Panc1 (cell line): ENCODE results near the gene DPEP3. TPM values are rescaled to one million over a fixed set of nuclear protein-coding genes. Genes with fewer than 3 reads are reported as not detected.
"Not testable (repeated sequence)": the region's sequence is repeated elsewhere in the genome, so short reads cannot be mapped to it uniquely, and the experiment has no call there.

Experiments
- ATAC-seq: fragments of 200-7000 bp; cut with Tn5 transposase; 2 replicates; pipeline ENCODE4 v1.9.1; 2020; ENCODE audit warnings: mild to moderate bottlenecking, moderate library complexity
- BruUV-seq: library from RNA; stranded (reverse); fragments of 400-500 nt; replicated peaks from 2 replicates; lab custom pipeline; 2021; lab: Mats Ljungman, UMichigan
- CTCF ChIA-PET: fragments of 300-600 bp; sonication (Branson Sonifier 250); formaldehyde crosslinking; loops from one replicate; lab custom pipeline; 2022; ENCODE audit warnings: antibody characterized with exemption; lab: Charles Lee
- POLR2A ChIA-PET: fragments of 300-600 bp; sonication (Branson Sonifier 250); formaldehyde crosslinking; loops from one replicate; lab custom pipeline; 2022; ENCODE audit warnings: antibody characterized with exemption; lab: Charles Lee
- DNase-seq: peaks from one replicate; pipeline ENCODE4 v3.0.0-alpha.2; 2010; ENCODE audit warnings: low read depth, low spot score
- H3K27ac ChIP-seq: 2 replicates; pipeline ENCODE4 v1.5.1; 2011; ENCODE audit warnings: mild to moderate bottlenecking, low read length, inconsistent platforms
- H3K27me3 ChIP-seq: fragments of 200-500 bp; sonication (Bioruptor generic); 2 replicates; pipeline ENCODE4 v1.6.0; 2014; ENCODE audit warnings: low read length, inconsistent platforms; ENCODE audit not compliant: control insufficient read depth, insufficient read depth
- H3K36me3 ChIP-seq: fragments of 200-500 bp; sonication (Bioruptor generic); 2 replicates; pipeline ENCODE4 v1.5.1; 2014; ENCODE audit warnings: inconsistent platforms, mild to moderate bottlenecking, low read length, moderate library complexity; ENCODE audit not compliant: control insufficient read depth, insufficient read depth
- H3K4me1 ChIP-seq: 2 replicates; pipeline ENCODE4 v1.5.1; 2011; ENCODE audit warnings: inconsistent platforms, mild to moderate bottlenecking, low read length, moderate library complexity; ENCODE audit not compliant: control insufficient read depth, insufficient read depth
- H3K4me3 ChIP-seq, 2 experiments: 2 replicates each; pipeline ENCODE4 v1.5.1; 2011 to 2012; ENCODE audit warnings: low read depth in 2 of 2, low read length in 2 of 2, mild to moderate bottlenecking in 2 of 2, inconsistent platforms in 1 of 2, moderate library complexity in 1 of 2
- H3K9me3 ChIP-seq: fragments of 200-500 bp; sonication (Bioruptor generic); 2 replicates; pipeline ENCODE4 v1.5.1; 2014; ENCODE audit warnings: low read depth, mild to moderate bottlenecking, inconsistent platforms, low read length, moderate library complexity; ENCODE audit not compliant: control insufficient read depth, insufficient read depth
- CTCF ChIP-seq: fragments of 450-650 bp; IDR thresholded peaks from 2 replicates; pipeline ENCODE4 v1.5.1; 2017; ENCODE audit warnings: mild to moderate bottlenecking
- POLR2AphosphoS5 ChIP-seq: IDR thresholded peaks from 2 replicates; pipeline ENCODE4 v1.6.1; 2012; ENCODE audit warnings: mild to moderate bottlenecking, low read depth, low read length, moderate library complexity
- REST ChIP-seq, 2 experiments: IDR thresholded peaks; 2 replicates each; pipeline ENCODE4 v1.6.1; 2011 to 2012; ENCODE audit warnings: low read depth in 2 of 2, control low read depth in 1 of 2, low read length in 1 of 2, mild to moderate bottlenecking in 1 of 2, moderate library complexity in 1 of 2; ENCODE audit not compliant: insufficient read depth in 1 of 2
- SIN3A ChIP-seq: IDR thresholded peaks from 2 replicates; pipeline ENCODE4 v1.6.1; 2012; ENCODE audit warnings: low read depth, mild to moderate bottlenecking, low read length, moderate library complexity, borderline replicate concordance; ENCODE audit not compliant: insufficient read depth
- TCF7L2 ChIP-seq: IDR thresholded peaks from 2 replicates; pipeline ENCODE4 v1.6.1; 2011; ENCODE audit warnings: mild to moderate bottlenecking, low read depth, low read length, inconsistent platforms
- in situ Hi-C: cut with HindIII; loops from 2 replicates; pipeline ENCODE4 v1.10.0; 2016; ENCODE audit warnings: low sequenced_read_pairs, low pct_unique_long_range_greater_than_20kb
- intact Hi-C: fragments of 100-400 bp; cut with micrococcal nuclease; formaldehyde crosslinking; loops from one replicate; pipeline ENCODE4 v1.10.0; 2022; ENCODE audit not compliant: unreplicated experiment
- total RNA-seq: library from RNA; stranded (reverse); gene quantifications from one replicate; pipeline ENCODE4 v1.2.1, GENCODE V29; 2021; ENCODE audit not compliant: unreplicated experiment

DPEP3 gene
- total RNA-seq, 1 experiment from 2014 or later = not detected

- no peaks in the 10 kb centered on the region for H3K9me3 ChIP-seq
- DNase-seq (no peak), ATAC-seq (no peak)
- H3K4me3 ChIP-seq = no peak overlapping the region
- H3K36me3 ChIP-seq = no peaks in the 10 kb centered on the region
- no TSS peak for BruUV-seq
- in situ Hi-C loops = no loop called here
- POLR2A ChIA-PET = no interaction called here
- H3K4me1 ChIP-seq = no peaks in the 10 kb centered on the region
- no peaks in the 10 kb centered on the region for H3K27me3 ChIP-seq
- CTCF ChIA-PET = no interaction called here
- no peak overlapping the region for H3K27ac ChIP-seq
- no peak for TF ChIP-seq REST (IDR thresholded peaks at IDR 0.05; ENCODE audit: insufficient read depth in 1 of 2, low read depth in 2 of 2, low read length in 1 of 2)
- TF ChIP-seq POLR2AphosphoS5 = no peak
- TF ChIP-seq CTCF = no peak
- no peak for TF ChIP-seq TCF7L2
- no peak for TF ChIP-seq SIN3A
- intact Hi-C loops = no loop called here
Measured at GRCh38 chr16:67975321-67976105, 4.8 kb downstream of the DPEP3 start.

- intact Hi-C loops, H3K27me3 ChIP-seq, in situ Hi-C loops, POLR2A ChIA-PET, H3K4me3 ChIP-seq, DNase-seq, H3K4me1 ChIP-seq, ATAC-seq, H3K36me3 ChIP-seq, BruUV-seq, H3K9me3 ChIP-seq, H3K27ac ChIP-seq: not testable (repeated sequence)
- CTCF ChIA-PET = interaction anchor here (0.7 kb wide), 1 partner anchor 67 kb away, joined by 7 read pairs; no protein-coding TSS in a partner anchor
Measured at GRCh38 chr16:67972285-67972684, 8.0 kb downstream of the DPEP3 start.

GRCh38 chr16:67971111-67971510 lies 9.2 kb downstream of the DPEP3 start:
- TF ChIP-seq SIN3A (no peak), TCF7L2 (no peak), POLR2AphosphoS5 (no peak), CTCF (no peak), REST (IDR thresholded peaks at IDR 0.05; ENCODE audit: insufficient read depth in 1 of 2, low read depth in 2 of 2, low read length in 1 of 2) (no peak)
- ATAC-seq = no peak
- Histone ChIP-seq H3K4me1 (peaks cover 15% of the 10 kb centered on the region), H3K27me3 (no peaks in the 10 kb centered on the region), H3K27ac (no peak overlapping the region), H3K4me3 (no peak overlapping the region), H3K9me3 (no peaks in the 10 kb centered on the region), H3K36me3 (no peaks in the 10 kb centered on the region)
- CTCF ChIA-PET = no interaction called here
- POLR2A ChIA-PET = no interaction called here
- no peak for DNase-seq
- no TSS peak for BruUV-seq
- in situ Hi-C loops (no loop called here), intact Hi-C loops (no loop called here)
